C4-2B (cell line): ENCODE results near the gene FLRT3.

Source experiments
- H3K27ac ChIP-seq: fragments of 450-650 bp; 2 replicates; pipeline ENCODE4 v1.5.1; 2017
- CTCF ChIP-seq: fragments of 450-650 bp; conservative IDR thresholded peaks from 2 replicates; pipeline ENCODE4 v1.5.1; 2017; ENCODE audit warnings: mild to moderate bottlenecking
- ZFX ChIP-seq: fragments of 450-650 bp; IDR thresholded peaks from 2 replicates; pipeline ENCODE4 v1.6.1; 2017

Gene FLRT3

GRCh38 chr20:14303651-14304050 is 33.8 kb downstream of the FLRT3 start:
- TF ChIP-seq ZFX, result no peak
- no peak for TF ChIP-seq CTCF
- H3K27ac ChIP-seq, result no peak overlapping the region

DNA sequence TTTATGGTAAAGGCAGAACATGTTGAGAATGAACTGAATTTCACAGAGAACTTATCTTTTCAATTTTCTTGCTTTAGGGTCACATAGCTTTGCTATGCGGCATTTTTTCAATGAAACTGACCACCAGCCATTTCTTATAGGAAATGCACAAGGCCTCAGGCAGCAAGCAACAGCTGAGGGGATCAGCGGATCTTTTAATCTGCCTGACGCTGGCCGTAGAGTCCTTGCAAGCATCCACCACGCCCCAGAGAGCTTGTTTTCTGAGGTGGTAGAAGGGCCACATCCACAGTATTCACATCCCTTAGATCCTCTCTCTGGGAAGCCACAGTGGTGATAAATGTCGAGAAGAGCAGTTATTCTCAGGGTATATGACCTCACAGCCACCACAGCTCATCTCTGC is 34.3 kb downstream of the FLRT3 start:
- no peak overlapping the region for H3K27ac ChIP-seq

GRCh38 chr20:14299831-14300230 is 37.6 kb downstream of the FLRT3 start:
- TF ChIP-seq ZFX (no peak), CTCF (no peak)
- H3K27ac ChIP-seq, result no peak overlapping the region

More for the DNA sequence above, 34.3 kb downstream of the FLRT3 start:
- TF ChIP-seq ZFX, result no peak

GRCh38 chr20:14295770-14296309 is 41.6 kb downstream of the FLRT3 start:
- no peak for TF ChIP-seq CTCF
- no peak for TF ChIP-seq ZFX
- H3K27ac ChIP-seq, result no peak overlapping the region

GRCh38 chr20:14295238-14295637 is 42.2 kb downstream of the FLRT3 start:
- H3K27ac ChIP-seq, result no peak overlapping the region
- no peak for TF ChIP-seq ZFX

DNA sequence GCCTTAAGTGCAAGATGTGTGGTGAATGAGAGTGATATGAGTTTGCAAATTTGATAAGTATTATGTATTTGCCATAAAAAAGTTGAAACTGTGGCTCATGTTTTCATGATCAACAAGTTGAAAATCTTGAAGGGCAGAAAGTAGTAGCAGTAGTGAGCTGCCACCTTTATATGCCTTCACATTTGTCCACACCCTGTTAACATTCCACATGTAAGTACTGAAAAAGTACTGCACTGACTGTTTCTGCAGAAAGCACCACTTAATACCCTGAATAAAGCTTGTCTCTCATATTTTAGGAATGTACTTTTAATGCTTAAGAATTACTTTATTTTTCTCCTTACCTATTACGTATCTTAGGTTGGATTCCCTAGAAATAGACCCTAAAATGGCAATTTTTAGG is 45.9 kb downstream of the FLRT3 start:
- H3K27ac ChIP-seq, result no peak overlapping the region
- TF ChIP-seq CTCF (no peak), ZFX (no peak)

DNA sequence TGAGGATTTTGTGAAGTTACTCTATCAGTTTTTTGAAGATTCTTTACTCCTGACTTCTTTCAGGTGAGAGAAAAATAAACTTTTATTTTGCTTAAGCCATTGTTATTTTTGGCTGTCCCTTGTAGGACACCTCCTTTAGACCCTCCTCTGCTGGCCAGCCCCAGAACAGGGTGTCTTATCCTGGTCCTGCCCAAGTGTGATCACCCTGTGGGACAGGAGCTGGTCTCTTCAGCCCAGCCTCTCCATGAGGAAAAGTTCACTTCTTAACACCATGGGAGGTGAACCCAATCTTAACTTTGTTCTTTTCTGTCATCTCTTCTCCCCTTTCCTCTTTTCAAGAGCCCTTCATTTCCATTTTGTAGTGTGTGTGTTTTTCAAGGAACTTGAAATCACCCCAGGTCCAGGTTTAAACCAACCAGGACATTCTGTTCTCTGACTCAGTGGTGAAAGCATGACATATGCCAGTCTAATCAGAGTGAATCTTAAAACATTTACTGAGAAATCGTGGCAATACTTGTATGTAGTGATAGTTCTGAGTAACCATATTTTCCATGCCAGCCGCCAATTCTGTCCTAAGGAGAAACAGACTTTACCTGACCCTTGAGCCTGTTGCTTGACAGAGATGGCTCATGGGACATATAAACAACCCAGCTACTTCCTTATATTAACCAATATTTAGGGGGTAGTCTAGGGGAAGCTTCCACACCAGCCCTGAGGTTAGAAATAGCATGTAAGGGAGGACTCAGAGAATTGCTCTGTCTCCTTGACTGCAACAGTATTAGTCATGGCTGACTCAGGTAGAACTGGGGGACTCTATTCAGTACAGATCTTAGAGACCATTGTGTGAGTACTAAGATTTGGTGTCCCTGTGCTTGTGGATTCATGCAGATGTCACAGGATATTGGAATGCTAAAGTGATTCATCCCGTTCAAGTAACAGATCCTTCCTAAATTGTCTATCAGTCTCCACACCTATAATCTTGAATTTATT is 48.8 kb downstream of the FLRT3 start:
- H3K27ac ChIP-seq, result no peak overlapping the region
- no peak for TF ChIP-seq CTCF
- no peak for TF ChIP-seq ZFX

DNA sequence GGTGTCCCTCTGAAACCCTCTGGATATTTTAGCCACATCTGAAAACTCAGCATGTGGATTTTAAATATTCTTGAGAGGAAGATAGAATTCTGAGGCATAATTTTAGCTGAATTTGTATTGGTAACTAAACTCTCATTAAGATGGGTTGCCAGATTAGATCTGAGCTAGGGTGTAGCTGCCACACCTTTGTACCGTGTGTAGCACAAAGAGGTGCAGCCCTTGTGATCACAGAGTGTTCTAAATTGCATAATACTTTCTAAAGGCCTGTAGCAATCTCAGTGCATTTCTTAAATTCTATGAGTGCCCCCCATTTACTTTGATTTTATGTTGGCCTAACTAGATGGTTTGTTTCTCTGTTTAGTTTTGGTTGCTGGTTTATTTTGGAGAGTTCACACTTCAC is 53.0 kb downstream of the FLRT3 start:
- TF ChIP-seq ZFX, result no peak
- no peak for TF ChIP-seq CTCF

More for the DNA sequence above, 53.0 kb downstream of the FLRT3 start:
- H3K27ac ChIP-seq, result no peak overlapping the region
